ENCODE measurements around the gene SHISAL2B. TPM values are rescaled to one million over a fixed set of nuclear protein-coding genes. Genes with fewer than 3 reads are reported as not detected.

SHISAL2B gene
- total RNA-seq = not detected

GRCh38 chr5:64690417-64691151 lies at the start of gene SHISAL2B:
Gene SHISAL2B (plus strand): TSS chr5:64690503. CDS start chr5:64690624, 121 bp downstream.
- Histone ChIP-seq H3K27ac (no peak within 1 kb of the TSS), H3K27me3 (peaks cover 40% of the 10 kb centered on the region), H3K36me3 (no peaks in the 10 kb centered on the region), H3K4me3 (peak within 1 kb of the TSS in 1 of 4 donors; percentile 2), H3K4me1 (peaks cover 0 to 8% (median 6%) of the 10 kb centered on the region in 4 donors), H3K9me3 (no peaks in the 10 kb centered on the region)
- intact Hi-C loops (cut with DNase I; ENCODE audit: low total_unique reads) = no loop called here
- DNase-seq = no peak
- in situ Hi-C loops (cut with MboI; ENCODE audit: low pct_ligation_motif_present in 1 of 4, low pct_unique_long_range_greater_than_20kb in 1 of 4, low sequenced_read_pairs in 3 of 4) = no loop called here
- TF ChIP-seq EP300 (IDR thresholded peaks at IDR 0.05; ENCODE audit: low read depth) = no peak
- no peak for TF ChIP-seq POLR2A (IDR thresholded peaks at IDR 0.05)
- TF ChIP-seq CTCF (IDR thresholded peaks at IDR 0.05) = no peak
- no peak for TF ChIP-seq POLR2AphosphoS5 (IDR thresholded peaks at IDR 0.05)
- WGBS, 2 donors (ENCODE audit: low coverage in 1 of 2) = 18% methylated on average over 57 of the region's 71 CpGs; no CpG with 5 or more reads in 1 of the 2 donors

GRCh38 chr5:64644831-64645230 lies 45.5 kb upstream of the SHISAL2B start:
- no peak for DNase-seq
- H3K4me3 ChIP-seq = no peak overlapping the region
- TF ChIP-seq POLR2AphosphoS5 (IDR thresholded peaks at IDR 0.05) = no peak
- H3K27ac ChIP-seq = no peak overlapping the region
- in situ Hi-C loops (cut with MboI; ENCODE audit: low pct_ligation_motif_present in 1 of 4, low pct_unique_long_range_greater_than_20kb in 1 of 4, low sequenced_read_pairs in 3 of 4) = loop anchor here in 3 of 4 donors (25.0 kb wide), 1 partner anchor 842 kb away; the partner anchor contains the start of gene ADAMTS6 (in 3 of the 3)
- H3K9me3 ChIP-seq = no peaks in the 10 kb centered on the region
- no peaks in the 10 kb centered on the region for H3K27me3 ChIP-seq
- H3K4me1 ChIP-seq = no peaks in the 10 kb centered on the region
- H3K36me3 ChIP-seq = no peaks in the 10 kb centered on the region
- intact Hi-C loops (cut with DNase I; ENCODE audit: low total_unique reads) = no loop called here

GRCh38 chr5:64646169-64646568 lies 44.1 kb upstream of the SHISAL2B start:
- Histone ChIP-seq H3K4me3 (no peak overlapping the region), H3K27me3 (no peaks in the 10 kb centered on the region), H3K9me3 (no peaks in the 10 kb centered on the region), H3K4me1 (no peaks in the 10 kb centered on the region), H3K27ac (no peak overlapping the region), H3K36me3 (no peaks in the 10 kb centered on the region)
- DNase-seq = no peak
- intact Hi-C loops (cut with DNase I; ENCODE audit: low total_unique reads) (no loop called here), in situ Hi-C loops (cut with MboI; ENCODE audit: low pct_ligation_motif_present in 1 of 4, low pct_unique_long_range_greater_than_20kb in 1 of 4, low sequenced_read_pairs in 3 of 4) (loop anchor here in 3 of 4 donors (25.0 kb wide), 1 partner anchor 841 kb away; the partner anchor contains the start of gene ADAMTS6 (in 3 of the 3))
- TF ChIP-seq CTCF (IDR thresholded peaks at IDR 0.05) = no peak
- 75% methylated on average over 3 of the region's 3 CpGs; no CpG with 5 or more reads in 1 of the 2 donors for WGBS, 2 donors (ENCODE audit: low coverage in 1 of 2)

DNA sequence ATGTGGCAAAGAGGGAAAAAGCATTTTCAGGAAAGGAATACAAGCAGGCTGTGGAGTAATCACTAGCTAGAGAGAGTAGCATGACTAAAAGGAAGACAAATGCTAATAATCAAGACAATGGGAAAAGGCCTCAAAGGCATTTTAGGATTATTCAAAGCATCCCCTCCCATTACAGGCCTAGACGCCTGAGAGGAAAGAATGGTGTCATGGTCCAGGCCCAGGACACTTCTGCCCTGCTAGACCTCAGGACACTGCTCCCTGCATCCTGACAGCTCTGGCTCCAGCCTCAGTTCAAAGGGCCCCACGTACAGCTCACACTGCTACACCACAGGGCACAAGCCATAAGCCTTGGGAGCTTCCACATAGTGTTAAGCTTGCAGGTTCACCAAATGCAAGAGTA lies 40.8 kb upstream of the SHISAL2B start:
- Histone ChIP-seq H3K27me3 (no peaks in the 10 kb centered on the region), H3K4me3 (no peak overlapping the region), H3K27ac (no peak overlapping the region), H3K9me3 (no peaks in the 10 kb centered on the region), H3K4me1 (no peaks in the 10 kb centered on the region), H3K36me3 (no peaks in the 10 kb centered on the region)
- in situ Hi-C loops (cut with MboI; ENCODE audit: low pct_ligation_motif_present in 1 of 4, low pct_unique_long_range_greater_than_20kb in 1 of 4, low sequenced_read_pairs in 3 of 4) = loop anchor here in 3 of 4 donors (25.0 kb wide), 1 partner anchor 838 kb away; the partner anchor contains the start of gene ADAMTS6 (in 3 of the 3)
- intact Hi-C loops (cut with DNase I; ENCODE audit: low total_unique reads) = no loop called here
- 74% methylated on average over 2 of the region's 2 CpGs; no CpG with 5 or more reads in 1 of the 2 donors for WGBS, 2 donors (ENCODE audit: low coverage in 1 of 2)
- DNase-seq = no peak
- no peak for TF ChIP-seq POLR2A (IDR thresholded peaks at IDR 0.05)
- TF ChIP-seq EP300 (IDR thresholded peaks at IDR 0.05; ENCODE audit: low read depth) = no peak
- no peak for TF ChIP-seq POLR2AphosphoS5 (IDR thresholded peaks at IDR 0.05)
- no peak for TF ChIP-seq CTCF (IDR thresholded peaks at IDR 0.05)
